Activated CD4-positive, alpha-beta memory T cell treated with anti-CD3 and anti-CD28 coated beads for 36 hours (primary cell): ENCODE data around the gene LYSMD2. TPM values are rescaled to one million over a fixed set of nuclear protein-coding genes. Genes with fewer than 3 reads are reported as not detected.

Source experiments
- CTCF ChIA-PET: fragments of 350-600 bp; sonication (Branson Sonifier 250); formaldehyde crosslinking; loops from one replicate; lab custom pipeline; 2021; ENCODE audit warnings: antibody characterized with exemption, inconsistent platforms; lab: Charles Lee
- POLR2A ChIA-PET: fragments of 350-600 bp; sonication (Branson Sonifier 250); formaldehyde crosslinking; loops from one replicate; lab custom pipeline; 2021; ENCODE audit warnings: antibody characterized with exemption; lab: Charles Lee
- DNase-seq: peaks from one replicate; pipeline ENCODE4 v3.0.0-alpha.2; 2020
- H3K27ac Mint-ChIP-seq: one replicate; pipeline ENCODE4 v1.8.0; 2021; ENCODE audit warnings: mixed read lengths
- H3K27me3 Mint-ChIP-seq: one replicate; pipeline ENCODE4 v1.8.0; 2021; ENCODE audit warnings: mixed read lengths
- H3K36me3 Mint-ChIP-seq: one replicate; pipeline ENCODE4 v1.8.0; 2021; ENCODE audit warnings: mixed read lengths
- H3K4me1 Mint-ChIP-seq: one replicate; pipeline ENCODE4 v1.8.0; 2021; ENCODE audit warnings: low read depth, mixed read lengths
- H3K4me3 Mint-ChIP-seq: one replicate; pipeline ENCODE4 v1.8.0; 2021; ENCODE audit warnings: mild to moderate bottlenecking, mixed read lengths
- H3K9me3 Mint-ChIP-seq: one replicate; pipeline ENCODE4 v1.8.0; 2021; ENCODE audit warnings: mixed read lengths
- intact Hi-C: fragments of 100-400 bp; cut with micrococcal nuclease; formaldehyde crosslinking; loops from one replicate; pipeline ENCODE4 v1.15.1; 2023
- total RNA-seq, 2 experiments: library from RNA; stranded (reverse); gene quantifications; one replicate each; pipeline ENCODE4 v1.2.3, GENCODE V29; 2021

The LYSMD2 gene
- total RNA-seq, 2 experiments from 2014 or later, result 18.1 to 18.6 TPM

DNA sequence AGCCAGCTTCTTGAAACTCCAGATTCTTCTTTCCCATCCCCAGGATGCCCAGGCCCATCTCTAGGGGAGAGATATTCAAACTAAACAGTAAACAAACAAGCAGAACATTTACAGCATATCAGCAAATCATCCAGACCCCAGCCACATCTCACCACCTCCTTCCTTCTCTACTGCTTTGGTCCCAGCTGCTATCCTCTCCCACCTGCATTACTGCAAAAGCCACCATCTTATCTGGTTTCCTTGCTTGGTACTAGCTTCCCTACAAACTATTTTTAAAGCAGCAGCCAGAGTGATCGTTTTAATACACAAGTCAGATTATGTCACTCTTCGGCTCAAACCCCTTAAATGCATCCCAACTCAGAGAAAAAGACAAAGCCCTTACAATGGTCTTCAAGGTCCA is 4.8 kb downstream of the LYSMD2 start:
- peaks cover 9% of the 10 kb centered on the region for H3K36me3 Mint-ChIP-seq
- peak overlapping the region; percentile 47 for H3K27ac Mint-ChIP-seq
- no peaks in the 10 kb centered on the region for H3K9me3 Mint-ChIP-seq
- no peak for DNase-seq
- intact Hi-C loops, result loop anchor here (10.0 kb wide), 1 partner anchor 108 kb away; the partner anchor contains the start of gene DMXL2
- H3K4me1 Mint-ChIP-seq, result peaks cover 71% of the 10 kb centered on the region
- ChIA-PET CTCF (interaction anchor here (0.6 to 6.3 kb wide), 4 partner anchors 10 to 164 kb away, joined by 3 to 34 read pairs (median 4); no protein-coding TSS in a partner anchor), POLR2A (no interaction called here)
- no peaks in the 10 kb centered on the region for H3K27me3 Mint-ChIP-seq
- no peak overlapping the region for H3K4me3 Mint-ChIP-seq

DNA sequence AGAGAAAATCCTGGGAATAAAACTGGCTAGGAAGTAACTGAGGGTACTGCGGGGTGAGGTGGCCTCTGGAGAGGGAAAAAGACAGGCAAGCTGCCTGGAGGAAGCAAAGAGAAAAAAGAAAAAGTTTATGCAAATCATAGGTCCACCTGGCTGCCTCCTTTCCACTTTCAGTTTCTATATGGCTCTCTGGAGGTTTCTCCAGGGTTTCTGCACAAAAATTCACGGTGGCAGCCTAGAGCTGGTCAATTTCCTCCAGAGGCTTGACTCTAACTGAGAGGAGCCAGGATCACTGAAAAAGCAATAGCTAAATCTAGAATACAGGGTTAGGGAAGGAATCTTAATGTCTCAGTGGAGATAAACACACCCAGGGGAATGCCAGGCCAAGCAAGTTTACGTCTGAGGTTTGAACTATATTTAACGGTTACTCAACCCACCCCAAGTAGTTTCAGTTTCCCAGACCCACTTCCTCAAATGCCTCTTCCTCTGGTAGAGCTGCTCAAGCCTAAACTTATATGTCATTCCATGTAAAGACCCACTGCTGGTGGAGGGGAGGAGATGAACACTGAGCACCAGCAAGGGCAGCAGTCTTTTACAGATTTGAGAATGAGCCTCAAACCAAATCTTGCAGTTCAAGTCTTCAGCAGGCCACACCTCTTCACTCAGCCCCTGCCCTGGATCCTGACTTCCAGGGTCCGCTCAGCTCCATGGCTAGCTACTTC is 5.7 kb downstream of the LYSMD2 start:
- H3K9me3 Mint-ChIP-seq, result no peaks in the 10 kb centered on the region
- peaks cover 9% of the 10 kb centered on the region for H3K36me3 Mint-ChIP-seq
- no peaks in the 10 kb centered on the region for H3K27me3 Mint-ChIP-seq
- ChIA-PET POLR2A (no interaction called here), CTCF (interaction anchor here (0.9 to 6.3 kb wide), 3 partner anchors 11 to 81 kb away, joined by 3 to 34 read pairs (median 4); no protein-coding TSS in a partner anchor)
- peaks cover 79% of the 10 kb centered on the region for H3K4me1 Mint-ChIP-seq
- intact Hi-C loops, result loop anchor here (1.0 to 10.0 kb wide), 2 partner anchors 107 to 131 kb away; partner anchors contain the start of gene DMXL2
- H3K27ac Mint-ChIP-seq, result peak overlapping the region; percentile 77
- DNase-seq, result peak; percentile 45
- H3K4me3 Mint-ChIP-seq, result peak overlapping the region; percentile 66

DNA sequence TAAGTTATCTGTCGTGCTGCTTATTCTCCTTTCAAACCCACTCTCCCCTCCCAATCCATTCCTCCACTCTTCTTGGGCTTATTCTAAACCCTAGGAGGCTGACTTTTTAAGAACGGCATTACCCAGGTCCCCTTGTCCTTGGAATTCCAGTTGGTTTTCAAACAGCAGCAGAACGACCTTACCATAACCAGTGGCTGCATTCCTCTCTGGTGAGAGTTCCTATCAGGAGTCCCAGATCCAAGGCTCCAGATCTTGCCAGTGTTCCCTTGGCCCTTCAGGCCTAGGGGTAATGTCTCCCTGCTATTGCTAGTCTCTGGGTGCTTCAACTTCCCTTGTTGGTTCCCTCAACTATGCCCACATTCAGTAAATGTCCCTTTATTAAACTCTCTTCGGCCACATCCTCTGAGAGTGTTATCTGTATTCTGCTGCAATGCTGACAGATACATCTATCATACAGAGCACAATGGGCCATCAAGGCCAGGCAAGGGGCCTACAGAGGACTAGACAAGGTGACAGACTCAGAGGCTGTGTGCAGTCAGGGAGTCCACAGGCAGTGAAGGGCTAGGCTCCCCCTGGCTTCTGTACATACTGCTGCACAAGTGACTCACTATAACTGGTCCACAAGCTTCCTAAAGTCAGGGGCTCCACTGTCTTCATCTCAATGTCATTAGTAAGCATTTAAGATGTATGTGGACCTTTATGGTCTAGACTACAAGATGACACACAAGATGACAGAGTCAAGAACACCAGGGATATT is 10.1 kb downstream of the LYSMD2 start:
- no peaks in the 10 kb centered on the region for H3K27me3 Mint-ChIP-seq
- intact Hi-C loops, result loop anchor here (2.0 to 5.0 kb wide), 2 partner anchors 45 to 49 kb away; partner anchors contain the start of gene SCG3
- ChIA-PET CTCF (interaction anchor here (0.8 to 2.4 kb wide), 2 partner anchors 49 to 77 kb away, joined by 3 to 11 read pairs; no protein-coding TSS in a partner anchor), POLR2A (no interaction called here)
- H3K9me3 Mint-ChIP-seq, result no peaks in the 10 kb centered on the region
- peaks cover 7% of the 10 kb centered on the region for H3K36me3 Mint-ChIP-seq
- H3K4me1 Mint-ChIP-seq, result peaks cover 64% of the 10 kb centered on the region
- DNase-seq, result peak; percentile 46
- H3K27ac Mint-ChIP-seq, result no peak overlapping the region
- no peak overlapping the region for H3K4me3 Mint-ChIP-seq

DNA sequence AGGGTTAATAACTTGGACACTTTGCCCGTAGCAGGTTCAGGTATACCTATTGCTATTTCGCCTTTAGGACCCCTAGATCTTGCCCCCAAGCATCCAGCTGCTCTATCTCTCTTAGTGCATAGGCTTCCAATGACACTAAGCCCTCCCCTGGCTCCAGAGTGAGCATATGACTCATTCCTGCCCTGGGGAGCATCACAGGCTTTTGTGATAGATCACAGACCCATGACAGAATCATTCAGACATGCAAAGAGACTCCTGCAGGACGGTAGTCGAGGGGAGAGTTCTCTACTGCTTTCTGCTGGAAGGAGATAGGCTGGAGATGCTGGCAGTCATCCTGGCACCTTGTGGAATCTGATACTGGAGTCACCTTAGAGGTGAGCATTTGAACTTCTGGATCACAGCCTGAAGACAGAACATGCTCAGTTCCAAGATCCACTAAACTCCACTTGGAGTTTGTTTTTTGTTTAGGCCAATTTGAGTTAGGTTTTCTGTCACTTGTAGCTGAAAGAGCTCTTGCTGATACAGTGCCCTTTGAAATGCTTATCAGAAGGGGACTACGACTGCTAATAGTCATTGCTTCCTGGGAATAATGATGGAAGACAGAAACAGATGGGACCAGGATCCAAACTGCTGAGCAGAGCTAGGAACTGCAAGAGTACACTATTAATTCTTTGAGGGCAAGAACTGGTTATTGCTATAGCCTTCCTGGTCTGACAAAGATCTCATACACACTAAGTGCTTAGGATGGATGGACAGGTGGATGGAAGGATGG is 11.0 kb downstream of the LYSMD2 start:
- ChIA-PET CTCF (interaction anchor here (1.9 to 2.4 kb wide), 3 partner anchors 11 to 76 kb away, joined by 6 to 11 read pairs (median 8); partner anchors contain the start of gene LYSMD2), POLR2A (interaction anchor here (1.0 kb wide), 1 partner anchor 11 kb away, joined by 4 read pairs; the partner anchor contains the start of gene LYSMD2)
- Mint-ChIP-seq H3K9me3 (no peaks in the 10 kb centered on the region), H3K36me3 (peaks cover 13% of the 10 kb centered on the region), H3K27me3 (no peaks in the 10 kb centered on the region), H3K4me1 (peaks cover 64% of the 10 kb centered on the region), H3K4me3 (no peak overlapping the region), H3K27ac (no peak overlapping the region)
- intact Hi-C loops, result loop anchor here (2.0 to 5.0 kb wide), 2 partner anchors 44 to 50 kb away; partner anchors contain the start of gene SCG3
- DNase-seq, result peak; percentile 69

DNA sequence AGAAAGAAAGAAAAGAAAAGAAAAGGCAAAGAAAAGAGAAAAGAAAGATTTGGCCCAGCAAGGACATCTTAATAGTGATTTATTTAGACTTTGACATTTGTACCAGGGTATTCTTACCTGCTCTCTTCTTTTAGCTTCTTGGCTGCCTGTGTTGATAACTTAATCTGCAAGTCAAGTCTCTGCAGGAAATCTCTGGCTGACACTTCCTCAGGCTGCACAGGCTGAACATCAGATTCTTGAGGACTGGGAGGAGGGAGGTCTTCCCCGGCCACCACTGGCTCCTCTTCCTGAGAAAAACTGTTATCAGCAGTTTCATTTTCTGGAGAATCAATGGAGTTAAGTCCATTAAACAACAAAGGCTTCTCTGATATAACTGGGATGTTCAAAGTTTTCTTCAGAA is 12.8 kb downstream of the LYSMD2 start:
- H3K36me3 Mint-ChIP-seq, result peaks cover 17% of the 10 kb centered on the region
- H3K4me1 Mint-ChIP-seq, result peaks cover 56% of the 10 kb centered on the region
- H3K27me3 Mint-ChIP-seq, result no peaks in the 10 kb centered on the region
- no peak overlapping the region for H3K4me3 Mint-ChIP-seq
- CTCF ChIA-PET, result interaction anchor here (1.0 to 2.4 kb wide), 3 partner anchors 11 to 74 kb away, joined by 3 to 11 read pairs (median 6); partner anchors contain the start of gene LYSMD2
- H3K27ac Mint-ChIP-seq, result no peak overlapping the region
- no peaks in the 10 kb centered on the region for H3K9me3 Mint-ChIP-seq
- no peak for DNase-seq
- intact Hi-C loops, result loop anchor here (5.0 kb wide), 1 partner anchor 42 kb away; the partner anchor contains the start of gene SCG3
- POLR2A ChIA-PET, result no interaction called here

DNA sequence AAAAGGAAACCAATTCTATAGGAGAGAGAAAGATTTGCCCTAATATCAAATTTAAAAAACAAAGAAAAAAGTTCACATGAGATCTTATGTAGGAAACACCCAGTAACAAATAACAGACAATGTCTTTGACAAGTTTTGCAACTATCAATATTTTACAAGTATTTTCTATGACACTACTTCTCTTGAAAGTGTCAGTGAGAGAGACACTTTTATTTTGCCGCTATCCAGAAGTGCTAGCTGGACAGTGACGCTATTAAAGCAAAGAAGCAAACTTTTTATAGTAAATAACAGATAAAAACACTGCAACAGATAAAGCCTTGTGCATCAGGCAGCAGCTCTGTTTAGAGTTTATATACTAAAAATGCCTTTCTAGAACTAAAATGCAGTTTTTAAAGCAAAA is 13.3 kb downstream of the LYSMD2 start:
- no peaks in the 10 kb centered on the region for H3K27me3 Mint-ChIP-seq
- intact Hi-C loops, result no loop called here
- peaks cover 52% of the 10 kb centered on the region for H3K4me1 Mint-ChIP-seq
- peaks cover 17% of the 10 kb centered on the region for H3K36me3 Mint-ChIP-seq
- H3K4me3 Mint-ChIP-seq, result no peak overlapping the region
- DNase-seq, result no peak
- no peak overlapping the region for H3K27ac Mint-ChIP-seq
- H3K9me3 Mint-ChIP-seq, result no peaks in the 10 kb centered on the region
- ChIA-PET CTCF (no interaction called here), POLR2A (no interaction called here)

GRCh38 chr15:51721199-51721960 is 16.1 kb downstream of the LYSMD2 start:
- no peak overlapping the region for H3K27ac Mint-ChIP-seq
- no peak for DNase-seq
- H3K9me3 Mint-ChIP-seq, result no peaks in the 10 kb centered on the region
- H3K27me3 Mint-ChIP-seq, result no peaks in the 10 kb centered on the region
- POLR2A ChIA-PET, result interaction anchor here (1.0 kb wide), 1 partner anchor 16 kb away, joined by 3 read pairs; the partner anchor contains the start of gene LYSMD2
- peaks cover 15% of the 10 kb centered on the region for H3K36me3 Mint-ChIP-seq
- intact Hi-C loops, result no loop called here
- peaks cover 36% of the 10 kb centered on the region for H3K4me1 Mint-ChIP-seq
- CTCF ChIA-PET, result no interaction called here
- H3K4me3 Mint-ChIP-seq, result no peak overlapping the region

- H3K27me3 Mint-ChIP-seq, result no peaks in the 10 kb centered on the region
- DNase-seq, result no peak
- peaks cover 15% of the 10 kb centered on the region for H3K36me3 Mint-ChIP-seq
- ChIA-PET POLR2A (no interaction called here), CTCF (interaction anchor here (0.5 kb wide), 1 partner anchor 536 kb away, joined by 3 read pairs; no protein-coding TSS in a partner anchor)
- intact Hi-C loops, result no loop called here
- H3K4me1 Mint-ChIP-seq, result peaks cover 29% of the 10 kb centered on the region
- H3K27ac Mint-ChIP-seq, result no peak overlapping the region
- no peak overlapping the region for H3K4me3 Mint-ChIP-seq
- no peaks in the 10 kb centered on the region for H3K9me3 Mint-ChIP-seq
These were observed 17.1 kb downstream of the LYSMD2 start for GRCh38 chr15:51720201-51720995.

- H3K36me3 Mint-ChIP-seq, result peaks cover 15% of the 10 kb centered on the region
- DNase-seq, result no peak
- no peak overlapping the region for H3K4me3 Mint-ChIP-seq
- H3K27ac Mint-ChIP-seq, result no peak overlapping the region
- H3K9me3 Mint-ChIP-seq, result no peaks in the 10 kb centered on the region
- ChIA-PET CTCF (no interaction called here), POLR2A (no interaction called here)
- peaks cover 16% of the 10 kb centered on the region for H3K4me1 Mint-ChIP-seq
- intact Hi-C loops, result no loop called here
- H3K27me3 Mint-ChIP-seq, result no peaks in the 10 kb centered on the region
These were observed 18.7 kb downstream of the LYSMD2 start for GRCh38 chr15:51718746-51719145.

DNA sequence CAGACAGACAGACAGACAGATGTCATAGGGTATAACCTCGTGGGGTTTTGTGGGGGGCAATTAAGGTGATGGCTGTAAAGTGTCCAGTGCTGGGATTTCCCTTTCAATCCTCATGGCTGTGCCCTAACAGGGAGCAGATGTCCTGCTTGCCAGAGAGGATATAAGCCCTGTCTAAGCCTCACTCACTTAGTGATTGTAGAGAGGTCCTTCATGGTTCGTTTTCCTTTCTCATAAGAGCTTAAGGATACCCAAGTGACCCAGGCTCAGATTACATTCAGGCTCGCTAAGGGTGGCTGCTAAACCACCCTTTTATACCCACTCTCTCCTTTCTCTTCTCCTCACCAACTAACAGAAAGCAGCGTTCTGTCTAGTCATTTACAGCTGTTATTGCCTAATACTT is 19.2 kb downstream of the LYSMD2 start:
- no peaks in the 10 kb centered on the region for H3K27me3 Mint-ChIP-seq
- ChIA-PET POLR2A (no interaction called here), CTCF (no interaction called here)
- peaks cover 16% of the 10 kb centered on the region for H3K4me1 Mint-ChIP-seq
- no peak overlapping the region for H3K4me3 Mint-ChIP-seq
- H3K27ac Mint-ChIP-seq, result no peak overlapping the region
- H3K9me3 Mint-ChIP-seq, result no peaks in the 10 kb centered on the region
- no peak for DNase-seq
- H3K36me3 Mint-ChIP-seq, result peaks cover 15% of the 10 kb centered on the region
- intact Hi-C loops, result no loop called here
